Measurements from ENCODE around the gene CST7.
A peak's percentile ranks its signal among the peaks of the same experiment; 100 is the strongest.
"Not testable (repeated sequence)": the region's sequence is repeated elsewhere in the genome, so short reads cannot be mapped to it uniquely, and the experiment has no call there.

Gene CST7

DNA sequence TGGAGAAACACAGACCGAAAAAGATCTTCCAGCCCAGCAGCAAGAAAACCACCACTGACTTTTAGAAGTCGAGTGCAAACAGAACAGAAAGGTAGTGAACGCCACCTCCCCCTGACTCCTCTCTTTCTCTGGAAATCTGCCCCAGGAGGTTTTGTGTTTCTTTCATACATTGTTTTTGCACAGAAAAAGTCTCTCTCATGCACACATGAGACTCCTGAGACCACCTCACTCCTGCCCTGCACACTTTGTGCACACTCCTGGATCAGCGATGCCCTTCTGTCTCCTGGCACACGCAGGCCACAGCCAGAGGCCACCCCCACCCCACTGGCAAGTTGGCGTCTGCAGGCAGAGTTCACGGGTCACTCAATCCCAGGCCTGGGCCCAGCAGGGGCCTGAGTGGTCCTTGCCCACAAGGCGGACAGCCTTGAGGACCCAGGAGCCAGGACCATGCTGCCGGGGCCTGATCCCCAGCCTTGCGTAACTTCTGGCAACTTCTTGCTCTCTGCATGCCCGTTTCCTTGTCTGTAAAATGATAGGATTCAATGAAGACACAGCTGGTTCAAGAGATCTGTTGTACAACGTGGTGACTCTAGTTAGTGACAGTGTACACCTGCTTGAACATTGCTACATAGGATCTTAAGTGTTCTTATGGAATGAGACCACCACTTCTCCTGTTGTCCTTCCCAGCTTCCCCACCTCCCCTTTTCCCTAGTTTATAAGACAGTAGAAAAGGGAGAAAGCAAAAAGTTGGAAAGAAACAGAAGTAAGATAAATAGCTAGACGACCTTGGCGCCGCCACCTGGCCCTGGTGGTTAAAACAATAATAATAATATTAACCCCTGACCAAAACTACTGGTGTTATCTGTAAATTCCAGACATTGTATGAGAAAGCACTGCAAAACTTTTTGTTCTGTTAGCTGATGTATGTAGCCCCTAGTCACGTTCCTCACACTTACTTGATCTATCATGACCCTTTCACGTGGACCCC, 30.2 kb upstream of the CST7 start:
- no peak overlapping the region for H3K9ac ChIP-seq (ENCODE audit: insufficient read length)
- H3K27ac ChIP-seq: no peak overlapping the region
- H3K9me3 ChIP-seq (ENCODE audit: low read depth, low read length): no peaks in the 10 kb centered on the region
- 0 out of 2 replicates have a peak overlapping the region, but pooled peaks have one; percentile 25 for H3K4me3 ChIP-seq
- TF ChIP-seq FOXP2 (optimal IDR thresholded peaks at IDR 0.05; ENCODE audit: control extremely low read depth, extremely low read length, insufficient read depth) (no peak), EZH2 (IDR thresholded peaks at IDR 0.05) (no peak), POLR2AphosphoS5 (IDR thresholded peaks at IDR 0.05; ENCODE audit: borderline replicate concordance, low read depth, low read length) (no peak)
- no peak for DNase-seq (ENCODE audit: low read depth, low spot score)
- H3K36me3 ChIP-seq (ENCODE audit: insufficient read depth, low read length): no peaks in the 10 kb centered on the region

DNA sequence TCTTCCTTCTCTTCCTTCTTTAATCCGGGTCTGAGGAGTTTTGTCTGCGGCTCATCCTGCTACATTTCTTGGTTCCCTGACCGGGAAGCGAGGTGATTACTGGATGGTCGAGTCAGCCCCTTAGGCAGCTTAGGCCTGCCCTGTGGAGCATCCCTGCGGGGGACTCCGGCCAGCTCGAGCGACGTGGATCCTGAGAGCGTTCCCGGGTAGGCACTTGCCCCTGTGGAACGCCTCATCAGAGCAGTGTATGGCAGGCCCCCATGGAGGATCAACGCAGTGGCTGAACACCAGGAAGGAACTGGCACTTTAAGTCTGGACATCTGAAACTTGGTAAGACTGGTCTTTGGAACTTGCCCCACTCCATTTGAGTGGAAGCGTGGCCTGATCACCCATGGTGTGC, 29.4 kb upstream of the CST7 start:
- not testable (repeated sequence) for DNase-seq (ENCODE audit: low read depth, low spot score); H3K27ac ChIP-seq; H3K9ac ChIP-seq (ENCODE audit: insufficient read length); H3K36me3 ChIP-seq (ENCODE audit: insufficient read depth, low read length); H3K9me3 ChIP-seq (ENCODE audit: low read depth, low read length); H3K4me3 ChIP-seq

DNA sequence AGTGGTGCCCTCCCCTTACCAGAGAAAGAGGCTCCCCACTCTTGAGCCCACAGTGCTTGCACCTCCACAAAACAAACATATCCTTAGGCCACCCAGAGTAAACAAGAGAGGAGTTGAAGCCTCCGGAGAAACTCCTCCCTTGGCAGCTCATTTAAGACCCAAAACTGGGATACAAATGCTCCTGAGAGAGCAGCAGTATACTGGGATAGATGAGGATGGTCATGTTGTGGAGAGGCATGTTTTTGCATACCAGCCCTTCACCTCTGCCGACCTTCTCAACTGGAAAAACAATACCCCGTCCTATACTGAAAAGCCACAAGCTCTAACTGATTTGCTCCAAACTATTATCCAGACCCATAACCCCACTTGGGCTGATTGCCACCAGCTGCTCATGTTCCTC, 28.4 kb upstream of the CST7 start:
- DNase-seq (ENCODE audit: low read depth, low spot score): not testable (repeated sequence)

DNA sequence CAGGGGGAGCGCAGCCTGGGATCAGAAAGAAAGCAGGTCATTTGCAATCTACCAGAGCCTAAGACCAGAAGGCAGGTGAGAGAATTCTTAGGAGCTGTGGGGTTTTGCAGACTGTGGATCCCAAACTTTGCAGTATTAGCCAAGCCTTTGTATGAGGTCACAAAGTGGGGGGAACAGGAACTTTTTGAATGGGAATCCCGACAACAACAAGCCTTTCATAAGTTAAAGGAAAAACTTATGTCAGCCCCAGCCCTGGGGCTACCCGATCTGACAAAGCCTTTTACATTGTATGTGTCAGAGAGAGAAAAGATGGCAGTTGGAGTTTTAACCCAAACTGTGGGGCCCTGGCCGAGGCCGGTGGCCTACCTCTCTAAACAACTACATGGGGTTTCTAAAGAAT, 19.8 kb upstream of the CST7 start:
- not testable (repeated sequence) for H3K4me3 ChIP-seq; DNase-seq (ENCODE audit: low read depth, low spot score); H3K27ac ChIP-seq; H3K9ac ChIP-seq (ENCODE audit: insufficient read length); H3K36me3 ChIP-seq (ENCODE audit: insufficient read depth, low read length); H3K9me3 ChIP-seq (ENCODE audit: low read depth, low read length)

More for the DNA sequence above, 28.4 kb upstream of the CST7 start:
- H3K4me3 ChIP-seq; H3K9ac ChIP-seq (ENCODE audit: insufficient read length); H3K27ac ChIP-seq; H3K36me3 ChIP-seq (ENCODE audit: insufficient read depth, low read length); H3K9me3 ChIP-seq (ENCODE audit: low read depth, low read length): not testable (repeated sequence)

DNA sequence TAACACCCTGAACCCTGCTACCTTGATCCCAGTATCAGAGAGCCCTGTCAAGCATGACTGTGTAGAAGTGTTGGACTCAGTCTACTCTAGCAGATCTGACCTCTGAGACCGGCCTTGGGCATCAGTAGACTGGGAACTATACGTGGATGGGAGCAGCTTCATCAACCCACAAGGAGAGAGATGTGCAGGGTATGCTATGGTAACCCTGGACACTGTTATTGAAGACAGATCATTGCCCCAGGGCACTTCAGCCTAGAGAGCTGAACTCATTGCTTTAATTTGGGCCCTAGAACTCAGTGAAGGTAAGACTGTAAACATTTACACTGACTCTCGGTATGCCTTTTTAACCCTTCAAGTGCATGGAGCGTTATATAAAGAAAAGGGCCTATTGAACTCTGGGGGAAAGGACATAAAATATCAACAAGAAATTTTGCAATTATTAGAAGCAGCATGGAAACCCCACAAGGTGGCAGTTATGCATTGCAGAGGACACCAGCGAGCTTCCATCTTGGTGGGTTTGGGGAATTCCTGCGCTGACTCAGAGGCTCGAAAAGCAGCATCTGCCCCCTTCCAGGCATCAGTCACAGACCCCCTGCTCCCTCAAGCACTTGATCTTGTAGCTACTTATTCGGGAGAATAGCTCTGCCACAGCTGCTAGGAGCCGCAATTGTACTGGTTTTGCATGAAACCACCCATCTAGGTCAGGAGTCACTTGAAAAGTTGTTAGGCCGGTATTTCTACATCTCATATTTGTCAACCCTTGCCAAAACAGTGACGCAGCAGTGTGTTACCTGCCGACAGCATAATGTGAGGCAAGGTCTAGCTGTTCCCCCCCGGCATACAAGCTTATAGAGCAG, 19.0 kb upstream of the CST7 start:
- H3K4me3 ChIP-seq; DNase-seq (ENCODE audit: low read depth, low spot score); H3K9ac ChIP-seq (ENCODE audit: insufficient read length); H3K9me3 ChIP-seq (ENCODE audit: low read depth, low read length); H3K36me3 ChIP-seq (ENCODE audit: insufficient read depth, low read length); H3K27ac ChIP-seq: not testable (repeated sequence)

DNA sequence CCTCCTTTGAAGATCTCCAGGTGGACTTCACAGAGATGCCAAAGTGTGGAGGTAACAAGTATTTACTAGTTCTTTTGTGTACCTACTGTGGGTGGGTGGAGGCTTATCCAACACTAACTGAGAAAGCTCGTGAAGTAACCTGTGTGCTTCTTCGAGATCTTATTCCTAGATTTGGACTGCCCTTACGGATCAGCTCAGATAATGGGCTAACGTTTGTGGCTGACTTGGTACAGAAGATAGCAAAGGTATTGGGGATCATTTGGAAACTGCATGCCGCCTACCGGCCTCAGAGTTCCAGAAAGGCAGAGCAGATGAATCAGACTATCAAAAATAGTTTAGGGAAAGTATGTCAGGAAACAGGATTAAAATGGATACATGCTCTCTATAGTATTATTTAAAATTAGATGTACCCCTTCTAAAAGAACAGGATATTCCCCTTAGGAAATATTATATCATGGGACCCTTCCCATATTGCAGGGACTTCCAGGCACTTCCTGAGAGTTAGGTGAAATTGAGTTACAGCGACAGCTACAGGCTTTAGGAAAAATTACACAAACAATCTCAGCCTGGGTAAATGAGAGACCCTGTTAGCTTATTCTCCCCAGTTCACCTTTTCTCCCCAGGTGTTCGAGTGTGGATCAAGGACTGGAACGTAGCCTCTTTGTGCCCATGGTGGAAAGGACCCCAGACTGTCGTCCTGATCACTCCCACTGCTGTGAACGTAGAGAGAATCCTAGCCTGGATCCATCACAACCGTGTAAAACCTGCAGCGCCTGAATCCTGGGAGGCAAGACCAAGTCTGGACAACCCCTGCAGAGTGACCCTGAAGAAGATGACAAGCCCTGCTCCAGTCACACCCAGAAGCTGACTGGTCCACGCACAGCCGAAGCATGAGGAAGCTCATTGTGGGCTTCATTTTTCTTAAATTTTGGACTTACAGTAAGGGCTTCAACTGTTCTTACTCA, 18.1 kb upstream of the CST7 start:
- H3K9ac ChIP-seq (ENCODE audit: insufficient read length); H3K36me3 ChIP-seq (ENCODE audit: insufficient read depth, low read length); H3K4me3 ChIP-seq; H3K27ac ChIP-seq; H3K9me3 ChIP-seq (ENCODE audit: low read depth, low read length); DNase-seq (ENCODE audit: low read depth, low spot score): not testable (repeated sequence)

DNA sequence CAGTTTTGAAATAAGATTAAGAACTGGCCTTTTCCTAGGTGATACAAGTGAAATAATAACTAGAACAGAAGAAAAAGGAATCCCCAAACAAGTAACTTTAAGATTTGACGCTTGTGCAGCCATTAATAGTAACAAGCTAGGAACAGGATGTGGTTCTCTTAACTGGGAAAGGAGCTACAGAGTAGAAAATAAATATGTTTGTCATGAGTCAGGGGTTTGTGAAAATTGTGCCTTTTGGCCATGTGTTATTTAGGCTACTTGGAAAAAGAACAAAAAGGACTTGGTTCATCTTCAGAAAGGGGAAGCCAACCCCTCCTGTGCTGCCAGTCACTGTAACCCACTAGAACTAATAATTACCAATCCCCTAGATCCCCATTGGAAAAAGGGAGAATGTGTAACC, 17.2 kb upstream of the CST7 start:
- not testable (repeated sequence) for H3K36me3 ChIP-seq (ENCODE audit: insufficient read depth, low read length); H3K9ac ChIP-seq (ENCODE audit: insufficient read length); DNase-seq (ENCODE audit: low read depth, low spot score); H3K9me3 ChIP-seq (ENCODE audit: low read depth, low read length); H3K27ac ChIP-seq; H3K4me3 ChIP-seq

DNA sequence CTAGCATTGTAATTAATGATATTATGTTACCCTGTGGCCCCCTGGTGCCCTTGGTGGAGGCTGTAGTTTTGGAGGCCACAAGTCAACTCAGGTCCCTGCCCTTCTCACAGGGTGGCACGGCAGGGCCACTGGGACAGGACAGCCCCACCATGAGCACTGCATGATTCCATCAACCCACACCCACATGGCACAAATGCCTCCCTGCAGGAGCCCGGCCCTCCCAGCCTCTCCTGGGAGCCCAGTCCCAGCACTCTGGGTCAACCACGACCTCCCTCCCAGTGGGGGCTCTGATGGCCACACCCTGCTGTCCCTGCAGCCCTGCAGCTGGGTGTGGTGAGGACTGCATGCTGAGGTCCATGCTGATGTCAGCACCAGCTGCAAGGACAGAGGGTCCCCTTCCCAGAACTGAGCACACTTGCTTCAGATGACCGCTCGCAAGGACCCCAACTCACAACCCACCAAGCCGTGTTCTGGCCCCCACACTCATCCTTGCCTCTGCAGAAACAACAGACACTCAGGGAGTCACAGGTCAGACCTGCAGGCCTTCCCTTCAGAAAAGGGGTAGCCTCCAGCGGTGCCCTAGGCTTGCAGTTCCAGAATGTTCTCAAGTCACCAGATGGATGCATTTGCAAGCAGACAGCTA, 15.7 kb upstream of the CST7 start:
- no peak overlapping the region for H3K4me3 ChIP-seq
- no peaks in the 10 kb centered on the region for H3K36me3 ChIP-seq (ENCODE audit: insufficient read depth, low read length)
- no peak for TF ChIP-seq POLR2AphosphoS5 (IDR thresholded peaks at IDR 0.05; ENCODE audit: borderline replicate concordance, low read depth, low read length)
- no peak for TF ChIP-seq FOXP2 (optimal IDR thresholded peaks at IDR 0.05; ENCODE audit: control extremely low read depth, extremely low read length, insufficient read depth)
- TF ChIP-seq EZH2 (IDR thresholded peaks at IDR 0.05): no peak
- no peak for DNase-seq (ENCODE audit: low read depth, low spot score)
- H3K27ac ChIP-seq: no peak overlapping the region
- no peak overlapping the region for H3K9ac ChIP-seq (ENCODE audit: insufficient read length)
- no peaks in the 10 kb centered on the region for H3K9me3 ChIP-seq (ENCODE audit: low read depth, low read length)
